Esophagus mucosa (tissue), 1 donor: ENCODE measurements around the gene PARP6. TPM values are rescaled to one million over a fixed set of nuclear protein-coding genes. Genes with fewer than 3 reads are reported as not detected.
A peak's percentile ranks its signal among the peaks of the same experiment; 100 is the strongest.

ENCODE experiments used
- ATAC-seq: fragments of 200-7000 bp; cut with Tn5 transposase; one replicate; pipeline ENCODE4 v1.9.1; 2020
- total RNA-seq: library from RNA; stranded (reverse); gene quantifications from one replicate; pipeline ENCODE4 v1.2.4, GENCODE V29; 2023
- donor health status: DM: yes; HTN: yes; CAD: no.

PARP6 gene
- 32.6 TPM for total RNA-seq

GRCh38 chr15:72272213-72272996 is at the start of gene PARP6:
Gene PARP6 (minus strand): TSS chr15:72272554. CDS start chr15:72267477, 5,077 bp downstream.
- peak; percentile 98 for ATAC-seq

GRCh38 chr15:72319985-72320671 is 47.8 kb upstream of the PARP6 start, which contains the start of gene CELF6:
Gene CELF6 (minus strand): TSS chr15:72320157. CDS start chr15:72319874, 283 bp downstream.
- ATAC-seq: peak; percentile 78

DNA sequence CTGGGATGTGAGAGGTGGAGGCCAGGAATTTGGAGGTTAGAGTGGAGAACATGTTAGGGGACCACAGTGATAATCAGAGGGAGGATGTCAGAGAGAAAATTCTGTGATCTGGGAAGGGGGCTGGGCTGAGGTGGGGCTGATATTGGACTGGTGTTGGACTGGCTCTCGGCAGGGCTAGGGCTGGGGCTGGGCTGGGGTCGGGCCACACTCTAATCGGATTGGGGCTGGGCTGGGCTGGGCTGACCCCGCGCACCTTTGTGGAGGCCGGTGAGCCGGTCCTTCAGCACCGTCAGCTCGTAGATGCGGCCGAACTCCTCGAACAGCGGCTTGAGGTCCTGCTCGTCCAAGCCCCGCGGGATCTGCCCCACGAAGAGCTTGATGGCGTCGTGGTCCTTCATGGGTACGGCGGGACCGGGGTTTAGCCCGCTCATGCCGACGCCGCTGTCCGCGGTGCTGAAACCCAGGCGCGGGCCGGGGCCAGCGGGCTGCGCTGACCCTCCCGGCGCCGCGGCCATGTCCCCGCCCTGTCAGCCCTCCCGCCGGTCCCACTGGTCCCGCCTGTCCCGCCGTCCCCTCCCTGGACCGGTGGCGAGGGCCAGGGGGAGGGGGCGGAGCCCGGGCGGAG is 47.1 kb upstream of the PARP6 start:
- peak; percentile 84 for ATAC-seq

DNA sequence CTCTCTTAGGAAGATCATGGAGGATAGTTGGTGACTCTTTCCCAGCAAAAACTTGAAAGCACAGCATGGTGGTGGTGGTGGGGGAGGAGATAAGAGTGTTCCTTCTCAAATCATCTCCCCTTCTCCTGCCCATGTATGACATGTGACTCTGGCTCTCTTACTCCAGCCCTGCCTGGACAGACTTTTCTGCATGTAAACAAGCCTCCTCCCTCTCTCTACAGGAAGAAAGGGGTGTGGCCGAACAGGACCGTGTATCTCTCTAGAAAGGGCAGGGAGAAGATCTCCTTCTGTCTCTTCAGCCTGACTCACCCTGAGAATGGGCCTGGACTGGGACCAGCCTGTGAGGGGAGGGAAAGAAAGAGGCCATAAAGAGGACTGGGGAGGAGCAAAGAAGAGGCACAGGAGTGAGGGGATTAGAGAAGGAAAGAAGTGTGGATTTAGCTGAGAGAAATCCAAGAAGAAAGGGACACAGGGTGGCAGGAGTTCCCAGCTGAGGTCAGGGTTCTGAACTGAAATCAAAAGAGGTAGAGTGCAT is 46.1 kb upstream of the PARP6 start:
- no peak for ATAC-seq

- no peak for ATAC-seq
Observed at GRCh38 chr15:72315706-72316370, 43.5 kb upstream of the PARP6 start.

DNA sequence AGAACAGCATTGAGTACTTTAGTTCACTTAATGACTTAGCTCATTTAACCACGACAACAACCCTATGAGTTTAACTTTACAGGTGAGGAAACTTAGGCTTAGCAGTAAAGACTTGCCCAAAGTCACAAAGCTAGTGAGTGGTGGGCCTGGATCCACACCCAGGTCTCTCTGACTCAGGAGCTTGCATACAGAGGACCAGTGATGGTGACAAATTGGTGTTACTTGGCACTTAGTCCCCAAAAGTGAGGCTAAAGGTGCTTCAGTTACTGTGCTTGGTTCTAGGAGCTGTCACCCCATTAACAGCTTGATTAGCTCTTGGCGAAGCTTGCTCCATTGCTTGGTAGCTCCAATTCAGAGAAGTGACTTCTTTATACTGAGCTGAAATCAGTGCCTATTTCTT is 41.5 kb upstream of the PARP6 start:
- no peak for ATAC-seq

DNA sequence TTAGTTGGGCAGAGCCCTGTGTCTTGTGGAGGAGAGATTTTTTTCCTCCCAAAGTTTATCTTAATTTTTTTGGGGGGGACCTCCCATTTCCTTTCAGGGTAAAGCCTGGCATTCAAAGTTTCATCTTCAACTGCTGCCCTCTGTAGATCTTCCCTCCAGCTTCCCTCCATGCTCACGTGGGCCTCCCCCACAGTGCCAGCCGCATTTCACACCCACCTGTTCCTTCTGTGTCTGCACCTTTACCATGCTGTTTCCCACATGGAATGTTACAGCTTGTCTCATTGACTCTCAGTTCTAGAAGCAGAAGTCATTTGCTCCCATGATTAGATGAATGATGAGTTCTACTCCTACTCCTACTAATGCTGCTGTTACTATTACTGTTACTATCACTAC is 41.1 kb upstream of the PARP6 start:
- ATAC-seq: no peak

DNA sequence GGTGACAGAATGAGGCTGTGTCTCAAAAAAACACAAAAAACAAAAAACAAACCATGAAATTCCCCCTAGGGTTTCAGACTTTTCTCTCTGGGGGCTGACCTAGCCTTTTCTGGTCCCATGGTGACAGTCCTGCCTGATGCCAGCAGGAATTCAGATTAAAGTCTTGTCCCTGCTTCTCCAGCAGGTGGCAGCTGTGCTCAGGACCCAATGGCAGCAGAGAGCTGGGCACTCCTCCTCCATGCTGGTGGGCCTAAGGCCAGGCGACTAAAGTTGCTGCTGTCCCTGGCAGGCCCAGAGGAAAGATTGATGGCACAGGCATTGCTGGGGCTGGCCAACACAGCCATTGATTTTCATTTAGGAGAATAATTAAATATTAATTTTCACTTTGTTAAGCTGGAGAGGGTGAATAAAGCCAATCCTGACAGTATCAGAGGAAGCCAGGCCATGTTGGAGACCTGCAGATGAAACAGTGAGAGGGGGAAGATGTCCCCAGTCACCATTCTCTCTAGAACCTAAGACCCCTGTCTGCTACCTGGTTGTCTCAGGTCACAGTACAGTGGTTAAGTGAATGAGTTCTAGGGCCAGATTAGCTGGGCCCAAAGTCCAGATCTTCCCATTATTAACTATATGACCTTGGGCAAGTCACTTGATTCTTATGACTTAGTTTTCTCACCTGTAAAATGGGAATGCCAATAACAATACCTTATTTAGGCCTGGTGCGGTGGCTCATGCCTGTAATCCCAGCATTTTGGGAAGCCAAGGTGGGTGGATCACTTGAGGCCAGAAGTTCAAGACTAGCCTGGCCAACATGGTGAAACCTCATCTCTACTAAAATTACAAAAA is 40.5 kb upstream of the PARP6 start:
- peak; percentile 84 for ATAC-seq

- ATAC-seq: no peak
Observed at GRCh38 chr15:72307026-72307425, 34.7 kb upstream of the PARP6 start.

DNA sequence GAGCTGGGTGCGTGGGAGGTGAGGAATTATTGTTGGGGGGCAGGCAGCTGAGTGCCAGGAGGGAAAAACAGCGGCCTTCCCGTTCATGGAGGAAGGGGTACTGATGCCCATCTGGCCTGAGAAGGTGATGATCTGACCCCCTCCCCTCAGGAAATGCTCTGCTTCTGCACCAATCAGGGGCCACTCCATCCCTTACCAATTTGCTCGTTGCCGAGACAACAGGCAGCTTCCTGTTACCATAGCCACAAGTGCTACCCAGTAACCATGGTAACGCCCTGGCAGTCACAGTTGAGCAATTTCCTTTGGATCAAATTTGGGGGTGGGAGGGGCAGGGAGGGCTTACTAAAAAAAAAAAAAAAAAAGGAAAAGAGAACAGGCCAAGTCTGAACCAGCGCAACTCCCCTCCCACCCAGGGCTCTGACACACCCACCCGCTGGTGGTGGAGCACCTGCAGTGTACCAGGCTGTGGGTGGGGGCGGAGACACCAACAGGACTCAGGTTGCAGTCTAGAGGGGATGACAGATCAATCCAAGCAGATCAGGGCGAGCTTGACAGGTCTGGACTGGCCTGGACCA is 33.9 kb upstream of the PARP6 start:
- ATAC-seq: peak; percentile 48

DNA sequence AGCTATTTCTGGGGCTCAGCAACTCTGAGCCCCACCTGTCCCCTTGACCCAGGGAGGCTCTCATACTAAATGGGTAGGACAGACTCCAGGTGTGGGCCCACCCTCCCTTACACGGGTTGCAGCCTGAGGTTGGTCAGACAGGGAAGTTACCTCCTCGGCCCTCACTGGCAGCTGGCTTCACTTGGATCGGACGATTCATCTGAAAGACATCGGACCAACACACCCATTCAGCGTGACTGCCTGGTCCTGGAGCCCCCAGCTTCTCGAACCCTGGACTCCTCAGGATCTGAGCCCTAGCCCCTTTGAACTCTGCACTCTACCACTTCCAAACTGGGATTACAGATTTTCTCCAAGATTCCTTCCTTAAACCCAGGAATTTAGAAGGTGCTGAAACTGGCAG is 32.2 kb upstream of the PARP6 start:
- peak; percentile 27 for ATAC-seq

- ATAC-seq: peak; percentile 56
Observed at GRCh38 chr15:72302955-72303354, 30.6 kb upstream of the PARP6 start.

GRCh38 chr15:72289597-72290325 is 17.4 kb upstream of the PARP6 start:
- no peak for ATAC-seq

GRCh38 chr15:72288796-72289596 is 16.6 kb upstream of the PARP6 start:
- no peak for ATAC-seq

DNA sequence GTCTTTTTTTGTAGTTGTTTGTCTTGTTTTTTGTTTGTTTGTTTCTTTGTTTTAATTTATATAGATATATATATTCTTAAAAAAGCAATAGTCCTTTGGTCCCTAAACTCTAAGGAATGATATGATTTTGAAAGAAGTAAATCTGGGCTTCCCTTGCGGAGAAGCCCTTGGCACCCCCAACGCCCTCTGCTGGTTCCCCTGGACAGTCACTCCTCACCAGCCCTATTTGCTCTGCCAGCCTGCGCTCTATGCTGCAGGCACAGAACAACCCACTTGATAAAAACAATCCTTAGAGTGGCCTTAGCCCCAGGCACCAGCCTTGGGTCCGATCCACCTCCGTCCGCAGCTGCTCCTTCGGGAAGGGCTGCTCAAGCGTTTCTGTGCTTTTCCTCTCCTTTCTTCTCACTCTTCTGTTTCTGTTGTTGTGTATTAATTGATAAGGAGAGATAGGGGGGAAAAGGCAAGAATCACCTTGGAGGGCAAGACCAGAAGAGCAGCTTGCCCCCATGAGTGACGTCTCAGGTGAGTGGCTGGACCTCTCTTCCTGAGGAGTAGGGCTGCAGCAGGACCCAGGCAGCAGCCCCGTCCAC is 13.7 kb upstream of the PARP6 start:
- peak; percentile 34 for ATAC-seq

GRCh38 chr15:72285402-72285801 is 13.0 kb upstream of the PARP6 start:
- ATAC-seq: no peak

- no peak for ATAC-seq
Observed at GRCh38 chr15:72284781-72285180, 12.4 kb upstream of the PARP6 start.

GRCh38 chr15:72281713-72282112 is 9.4 kb upstream of the PARP6 start:
- no peak for ATAC-seq

DNA sequence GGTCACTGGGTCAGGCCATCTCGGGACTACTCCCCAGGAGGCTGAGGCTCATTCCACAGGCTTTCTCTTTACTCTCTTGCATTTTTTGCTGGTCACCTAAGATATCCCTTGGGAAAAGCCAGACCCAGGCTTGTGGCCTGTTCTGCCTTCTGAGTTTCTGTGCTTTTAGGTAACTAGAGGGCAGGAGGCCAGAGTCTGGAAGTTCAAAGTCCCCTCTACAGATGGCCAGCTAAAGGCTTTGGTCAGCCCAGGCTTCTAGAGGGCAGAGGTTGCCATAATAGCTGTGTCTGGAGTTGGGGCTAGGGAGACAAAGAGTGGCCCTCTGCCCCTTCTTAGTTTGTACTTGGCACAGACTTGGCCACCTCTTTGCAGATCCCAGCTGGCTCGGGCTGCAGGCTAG is 8.4 kb upstream of the PARP6 start:
- ATAC-seq: no peak
